Adrenal gland (tissue), 5 donors: ENCODE data around the gene MSL2.

Experiments
- CTCF ChIP-seq, 6 experiments: fragments of 450-650 bp in 4 of 6; fragments of 200-600 bp in 2 of 6; sonication (generic) in 1 of 6; IDR thresholded peaks; 1 replicate in 5 of 6; 2 replicates in 1 of 6; pipeline versions ENCODE4 v1.5.1 to v1.8.0; 2016 to 2021; ENCODE audit warnings: antibody characterized with exemption in 6 of 6, mild to moderate bottlenecking in 2 of 6, moderate library complexity in 1 of 6
- POLR2A ChIP-seq, 2 donors: fragments of 450-650 bp; IDR thresholded peaks; one replicate each; pipeline ENCODE4 v1.6.1; 2017; ENCODE audit warnings: antibody characterized with exemption in 2 of 2, mild to moderate bottlenecking in 2 of 2, moderate library complexity in 1 of 2
- donor health status: DM: no; HTN: no; CAD: no.

GRCh38 chr3:136151219-136151618, 44.9 kb downstream of the MSL2 start:
- no peak for TF ChIP-seq CTCF (IDR thresholded peaks at IDR 0.05)
- no peak for TF ChIP-seq POLR2A (IDR thresholded peaks at IDR 0.05)
